ENCODE results near the gene ZNF511. TPM values are rescaled to one million over a fixed set of nuclear protein-coding genes. Genes with fewer than 3 reads are reported as not detected.

ZNF511 gene
- polyA plus RNA-seq, 1 donor, result 20.9 TPM

DNA sequence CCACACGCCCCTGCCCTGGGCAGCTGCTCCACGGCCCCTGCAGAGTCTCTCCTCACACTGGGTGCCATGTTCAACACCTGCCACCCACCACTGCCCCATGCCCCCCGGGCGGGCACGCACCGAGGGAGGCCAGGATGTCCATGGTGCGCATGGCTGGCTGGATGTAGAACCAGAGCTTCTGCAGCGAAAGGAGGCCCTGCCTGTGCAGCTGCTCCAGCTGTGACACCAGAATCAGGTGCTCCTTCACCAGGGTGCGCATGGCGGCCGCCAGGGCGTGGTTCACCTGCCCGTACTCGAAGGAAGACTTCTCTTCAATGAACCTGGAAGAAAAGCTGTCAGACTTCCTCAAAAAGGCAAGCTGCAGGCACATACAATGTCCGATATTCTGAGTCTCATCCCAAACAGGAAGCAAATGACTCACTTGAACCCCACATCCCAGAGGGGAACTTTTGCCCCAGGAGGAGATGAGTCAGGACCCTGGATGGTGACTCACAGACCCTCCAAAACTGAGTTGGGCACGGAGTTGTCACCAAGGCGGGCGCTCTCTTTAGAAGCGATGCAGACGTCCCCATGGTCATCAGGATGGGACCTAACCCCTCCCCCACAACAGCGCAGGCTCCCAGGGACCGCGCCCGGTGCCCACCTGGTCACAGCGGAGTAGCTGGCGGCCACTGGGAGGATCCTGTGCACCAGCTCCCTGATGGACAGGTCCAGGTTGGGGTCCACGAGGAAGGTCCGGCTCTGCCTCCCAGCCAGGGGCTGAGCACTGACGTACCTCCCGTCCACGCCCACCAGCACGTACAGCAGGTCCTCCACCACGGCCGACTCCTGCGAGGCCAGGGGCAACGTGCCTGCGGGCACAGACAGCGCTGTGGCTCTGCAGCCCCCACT, 15.6 kb upstream of the ZNF511 start:
- peaks cover 82% of the 10 kb centered on the region for H3K36me3 ChIP-seq (ENCODE audit: control insufficient read depth, insufficient read depth, low read length)
- no peak for DNase-seq
- H3K27ac ChIP-seq (ENCODE audit: low read length), result no peak overlapping the region
- H3K27me3 ChIP-seq (ENCODE audit: control insufficient read depth, insufficient read depth, low read length), result no peaks in the 10 kb centered on the region
- no peaks in the 10 kb centered on the region for H3K4me1 ChIP-seq (ENCODE audit: control insufficient read depth, insufficient read depth, low read length)
- no CpG with 5 or more reads among the region's 38 CpGs for WGBS (ENCODE audit: insufficient coverage, low lambda C conversion rate)
- no peaks in the 10 kb centered on the region for H3K9me3 ChIP-seq (ENCODE audit: control insufficient read depth, low read depth, low read length)
- no peak overlapping the region for H3K4me3 ChIP-seq (ENCODE audit: low read length)

GRCh38 chr10:133293810-133294119, 14.9 kb upstream of the ZNF511 start:
- DNase-seq, result no peak
- WGBS (ENCODE audit: insufficient coverage, low lambda C conversion rate), result no CpG with 5 or more reads among the region's 10 CpGs
- Histone ChIP-seq H3K4me3 (ENCODE audit: low read length) (no peak overlapping the region), H3K9me3 (ENCODE audit: control insufficient read depth, low read depth, low read length) (no peaks in the 10 kb centered on the region), H3K27me3 (ENCODE audit: control insufficient read depth, insufficient read depth, low read length) (no peaks in the 10 kb centered on the region), H3K27ac (ENCODE audit: low read length) (no peak overlapping the region), H3K36me3 (ENCODE audit: control insufficient read depth, insufficient read depth, low read length) (peaks cover 82% of the 10 kb centered on the region), H3K4me1 (ENCODE audit: control insufficient read depth, insufficient read depth, low read length) (no peaks in the 10 kb centered on the region)

- H3K27ac ChIP-seq (ENCODE audit: low read length), result no peak overlapping the region
- DNase-seq, result no peak
Measured at GRCh38 chr10:133294189-133294588, 14.5 kb upstream of the ZNF511 start.

GRCh38 chr10:133295426-133296320, 13.0 kb upstream of the ZNF511 start:
- peaks cover 77% of the 10 kb centered on the region for H3K36me3 ChIP-seq (ENCODE audit: control insufficient read depth, insufficient read depth, low read length)
- no CpG with 5 or more reads among the region's 42 CpGs for WGBS (ENCODE audit: insufficient coverage, low lambda C conversion rate)

More at GRCh38 chr10:133294189-133294588, 14.5 kb upstream of the ZNF511 start:
- Histone ChIP-seq H3K9me3 (ENCODE audit: control insufficient read depth, low read depth, low read length) (no peaks in the 10 kb centered on the region), H3K4me3 (ENCODE audit: low read length) (no peak overlapping the region), H3K36me3 (ENCODE audit: control insufficient read depth, insufficient read depth, low read length) (peaks cover 82% of the 10 kb centered on the region), H3K27me3 (ENCODE audit: control insufficient read depth, insufficient read depth, low read length) (no peaks in the 10 kb centered on the region), H3K4me1 (ENCODE audit: control insufficient read depth, insufficient read depth, low read length) (no peaks in the 10 kb centered on the region)
- WGBS (ENCODE audit: insufficient coverage, low lambda C conversion rate), result 100% methylated on average over 1 of the region's 15 CpGs

DNA sequence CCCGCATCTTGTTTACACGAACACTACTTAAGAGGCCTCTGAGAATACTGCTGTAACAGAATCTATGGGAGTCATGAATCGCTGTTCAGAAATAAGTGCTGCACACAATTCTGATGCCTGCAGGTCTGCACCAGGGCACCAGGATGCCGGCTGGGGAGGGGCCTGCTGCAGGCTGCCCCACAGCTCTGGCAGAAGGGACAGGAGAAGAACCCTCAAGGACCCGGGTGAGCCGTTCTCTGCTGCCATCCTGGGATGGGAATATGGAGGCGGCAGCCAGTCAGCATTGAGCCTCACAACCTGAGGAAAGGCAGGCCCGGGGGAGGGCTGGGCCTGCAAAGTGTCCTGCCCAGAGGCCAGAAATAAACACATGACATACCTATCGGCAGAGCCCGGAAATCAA, 11.2 kb upstream of the ZNF511 start:
- H3K4me1 ChIP-seq (ENCODE audit: control insufficient read depth, insufficient read depth, low read length), result no peaks in the 10 kb centered on the region
- no peaks in the 10 kb centered on the region for H3K9me3 ChIP-seq (ENCODE audit: control insufficient read depth, low read depth, low read length)
- peaks cover 81% of the 10 kb centered on the region for H3K36me3 ChIP-seq (ENCODE audit: control insufficient read depth, insufficient read depth, low read length)
- DNase-seq, result no peak
- no peak overlapping the region for H3K4me3 ChIP-seq (ENCODE audit: low read length)
- no peaks in the 10 kb centered on the region for H3K27me3 ChIP-seq (ENCODE audit: control insufficient read depth, insufficient read depth, low read length)
- no peak overlapping the region for H3K27ac ChIP-seq (ENCODE audit: low read length)
- WGBS (ENCODE audit: insufficient coverage, low lambda C conversion rate), result no CpG with 5 or more reads among the region's 10 CpGs

More at GRCh38 chr10:133295426-133296320, 13.0 kb upstream of the ZNF511 start:
- Histone ChIP-seq H3K4me3 (ENCODE audit: low read length) (no peak overlapping the region), H3K27ac (ENCODE audit: low read length) (no peak overlapping the region), H3K4me1 (ENCODE audit: control insufficient read depth, insufficient read depth, low read length) (no peaks in the 10 kb centered on the region), H3K27me3 (ENCODE audit: control insufficient read depth, insufficient read depth, low read length) (no peaks in the 10 kb centered on the region), H3K9me3 (ENCODE audit: control insufficient read depth, low read depth, low read length) (no peaks in the 10 kb centered on the region)
- no peak for DNase-seq

GRCh38 chr10:133298466-133298865, 10.2 kb upstream of the ZNF511 start:
- H3K36me3 ChIP-seq (ENCODE audit: control insufficient read depth, insufficient read depth, low read length), result peaks cover 77% of the 10 kb centered on the region
- H3K27me3 ChIP-seq (ENCODE audit: control insufficient read depth, insufficient read depth, low read length), result no peaks in the 10 kb centered on the region
- no peak overlapping the region for H3K4me3 ChIP-seq (ENCODE audit: low read length)
- DNase-seq, result no peak
- no peak overlapping the region for H3K27ac ChIP-seq (ENCODE audit: low read length)
- no peaks in the 10 kb centered on the region for H3K4me1 ChIP-seq (ENCODE audit: control insufficient read depth, insufficient read depth, low read length)
- no CpG with 5 or more reads among the region's 14 CpGs for WGBS (ENCODE audit: insufficient coverage, low lambda C conversion rate)
- no peaks in the 10 kb centered on the region for H3K9me3 ChIP-seq (ENCODE audit: control insufficient read depth, low read depth, low read length)

GRCh38 chr10:133299224-133299623, 9.5 kb upstream of the ZNF511 start:
- Histone ChIP-seq H3K27ac (ENCODE audit: low read length) (no peak overlapping the region), H3K4me3 (ENCODE audit: low read length) (no peak overlapping the region), H3K36me3 (ENCODE audit: control insufficient read depth, insufficient read depth, low read length) (peaks cover 72% of the 10 kb centered on the region), H3K9me3 (ENCODE audit: control insufficient read depth, low read depth, low read length) (no peaks in the 10 kb centered on the region), H3K4me1 (ENCODE audit: control insufficient read depth, insufficient read depth, low read length) (no peaks in the 10 kb centered on the region), H3K27me3 (ENCODE audit: control insufficient read depth, insufficient read depth, low read length) (no peaks in the 10 kb centered on the region)
- WGBS (ENCODE audit: insufficient coverage, low lambda C conversion rate), result no CpG with 5 or more reads among the region's 10 CpGs
- no peak for DNase-seq

GRCh38 chr10:133299738-133300137, 9.0 kb upstream of the ZNF511 start:
- Histone ChIP-seq H3K9me3 (ENCODE audit: control insufficient read depth, low read depth, low read length) (no peaks in the 10 kb centered on the region), H3K4me3 (ENCODE audit: low read length) (no peak overlapping the region), H3K27me3 (ENCODE audit: control insufficient read depth, insufficient read depth, low read length) (no peaks in the 10 kb centered on the region), H3K27ac (ENCODE audit: low read length) (no peak overlapping the region), H3K4me1 (ENCODE audit: control insufficient read depth, insufficient read depth, low read length) (no peaks in the 10 kb centered on the region), H3K36me3 (ENCODE audit: control insufficient read depth, insufficient read depth, low read length) (peaks cover 67% of the 10 kb centered on the region)
- no peak for DNase-seq
- 100% methylated on average over 2 of the region's 14 CpGs for WGBS (ENCODE audit: insufficient coverage, low lambda C conversion rate)

DNA sequence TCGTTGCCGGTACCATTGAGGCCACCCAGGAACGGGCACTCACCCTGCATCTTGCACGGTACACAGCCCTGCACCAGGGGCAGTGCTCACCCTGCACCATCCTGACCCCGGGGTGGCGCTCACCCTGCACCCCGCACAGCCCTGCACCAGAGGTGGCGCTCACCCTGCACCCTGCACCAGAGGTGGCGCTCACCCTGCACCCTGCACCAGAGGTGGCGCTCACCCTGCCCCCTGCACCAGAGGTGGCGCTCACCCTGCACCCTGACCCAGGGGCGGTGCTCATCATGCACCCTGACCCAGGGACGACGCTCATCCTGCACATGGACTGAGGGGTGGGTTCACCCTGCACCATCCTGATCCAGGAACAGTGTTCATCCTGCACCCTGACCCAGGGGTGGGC, 6.5 kb upstream of the ZNF511 start:
- no CpG with 5 or more reads among the region's 14 CpGs for WGBS (ENCODE audit: insufficient coverage, low lambda C conversion rate)
- H3K27me3 ChIP-seq (ENCODE audit: control insufficient read depth, insufficient read depth, low read length), result no peaks in the 10 kb centered on the region
- no peaks in the 10 kb centered on the region for H3K9me3 ChIP-seq (ENCODE audit: control insufficient read depth, low read depth, low read length)
- H3K4me3 ChIP-seq (ENCODE audit: low read length), result no peak overlapping the region
- peaks cover 47% of the 10 kb centered on the region for H3K36me3 ChIP-seq (ENCODE audit: control insufficient read depth, insufficient read depth, low read length)
- H3K4me1 ChIP-seq (ENCODE audit: control insufficient read depth, insufficient read depth, low read length), result peaks cover 5% of the 10 kb centered on the region
- DNase-seq, result no peak
- H3K27ac ChIP-seq (ENCODE audit: low read length), result no peak overlapping the region

GRCh38 chr10:133303206-133303605, 5.5 kb upstream of the ZNF511 start:
- DNase-seq, result no peak
- Histone ChIP-seq H3K27me3 (ENCODE audit: control insufficient read depth, insufficient read depth, low read length) (no peaks in the 10 kb centered on the region), H3K9me3 (ENCODE audit: control insufficient read depth, low read depth, low read length) (no peaks in the 10 kb centered on the region), H3K4me3 (ENCODE audit: low read length) (no peak overlapping the region), H3K4me1 (ENCODE audit: control insufficient read depth, insufficient read depth, low read length) (peaks cover 8% of the 10 kb centered on the region), H3K36me3 (ENCODE audit: control insufficient read depth, insufficient read depth, low read length) (peaks cover 38% of the 10 kb centered on the region), H3K27ac (ENCODE audit: low read length) (no peak overlapping the region)
- no CpG with 5 or more reads among the region's 10 CpGs for WGBS (ENCODE audit: insufficient coverage, low lambda C conversion rate)

Measured in large intestine (tissue), 3 donors.